NAMALWA (cell line): ENCODE results near the gene ZBTB22.
"Not testable (repeated sequence)": the region's sequence is repeated elsewhere in the genome, so short reads cannot be mapped to it uniquely, and the experiment has no call there.

Experiments used
- DNase-seq: peaks from one replicate; pipeline ENCODE4 v3.0.0-alpha.2; 2015; ENCODE audit warnings: low spot score

Gene ZBTB22

GRCh38 chr6:33301877-33302276 is 15.7 kb downstream of the ZBTB22 start:
- no peak for DNase-seq

- peak; percentile 96 for DNase-seq
These were observed 18.2 kb downstream of the ZBTB22 start for GRCh38 chr6:33299237-33299944.

GRCh38 chr6:33298773-33299236 is 18.7 kb downstream of the ZBTB22 start, which contains the start of gene RGL2:
RGL2 (minus strand) TSS chr6:33298942; CDS start chr6:33298610, 332 bp downstream.
- DNase-seq = no peak

- peak; percentile 87 for DNase-seq
These were observed 19.4 kb downstream of the ZBTB22 start for GRCh38 chr6:33297956-33298772.

GRCh38 chr6:33297406-33297955 is 20.1 kb downstream of the ZBTB22 start:
- DNase-seq = peak; percentile 48

GRCh38 chr6:33296797-33297405 is 20.6 kb downstream of the ZBTB22 start:
- no peak for DNase-seq

- no peak for DNase-seq
These were observed 21.7 kb downstream of the ZBTB22 start for GRCh38 chr6:33295621-33296369.

- no peak for DNase-seq
These were observed 23.3 kb downstream of the ZBTB22 start for GRCh38 chr6:33294086-33294823.

GRCh38 chr6:33292996-33293682 is 24.4 kb downstream of the ZBTB22 start:
- no peak for DNase-seq

GRCh38 chr6:33290459-33290858 is 27.1 kb downstream of the ZBTB22 start:
- no peak for DNase-seq

GRCh38 chr6:33289784-33290315 is 27.7 kb downstream of the ZBTB22 start:
- DNase-seq = no peak

- DNase-seq = peak; percentile 96
These were observed 28.4 kb downstream of the ZBTB22 start, which contains the start of the genes PFDN6 and WDR46 for GRCh38 chr6:33288921-33289783. PFDN6 (plus strand) TSS chr6:33289601; CDS start chr6:33289857, 256 bp downstream. WDR46 (minus strand) TSS chr6:33289239; CDS start chr6:33289170, 69 bp downstream.

GRCh38 chr6:33288141-33288920 is 29.2 kb downstream of the ZBTB22 start:
- no peak for DNase-seq

- DNase-seq = no peak
These were observed 30.3 kb downstream of the ZBTB22 start for GRCh38 chr6:33286946-33287914.

GRCh38 chr6:33285214-33285613 is 32.3 kb downstream of the ZBTB22 start:
- DNase-seq = not testable (repeated sequence)

GRCh38 chr6:33280539-33280938 is 37.0 kb downstream of the ZBTB22 start:
- DNase-seq = no peak
